ENCODE measurements around the gene C6orf15.

GRCh38 chr6:31143148-31143547, 30.8 kb upstream of the C6orf15 start:
- TF ChIP-seq CTCF (IDR thresholded peaks at IDR 0.05) (no peak), POLR2A (IDR thresholded peaks at IDR 0.05) (no peak)
